Endodermal cell (in vitro differentiated cells): ENCODE results near the gene DERL3. TPM values are rescaled to one million over a fixed set of nuclear protein-coding genes. Genes with fewer than 3 reads are reported as not detected.

Source experiments
- DNase-seq: peaks from one replicate; pipeline ENCODE4 v3.0.0-alpha.2; 2017
- H3K27ac ChIP-seq: 2 replicates; pipeline ENCODE4 v1.5.1; 2013; ENCODE audit warnings: mild to moderate bottlenecking, low read depth, low read length, moderate library complexity
- H3K27me3 ChIP-seq: 2 replicates; pipeline ENCODE4 v1.6.1; 2013; ENCODE audit warnings: mild to moderate bottlenecking, low read length, moderate library complexity; ENCODE audit not compliant: insufficient read depth, control insufficient read depth, poor library complexity, severe bottlenecking
- H3K36me3 ChIP-seq: 2 replicates; pipeline ENCODE4 v1.7.0; 2013; ENCODE audit warnings: mild to moderate bottlenecking, low read length, moderate library complexity; ENCODE audit not compliant: control insufficient read depth, insufficient read depth
- H3K4me1 ChIP-seq: one replicate; pipeline ENCODE4 v1.7.0; 2013; ENCODE audit warnings: low read length; ENCODE audit not compliant: control insufficient read depth, insufficient read depth
- H3K4me3 ChIP-seq: 2 replicates; pipeline ENCODE4 v1.5.1; 2013; ENCODE audit warnings: mild to moderate bottlenecking, low read length, moderate library complexity
- H3K9ac ChIP-seq: 2 replicates; pipeline ENCODE4 v1.6.1; 2013; ENCODE audit warnings: mild to moderate bottlenecking, low read length, moderate library complexity; ENCODE audit not compliant: poor library complexity, severe bottlenecking; ENCODE audit errors: extremely low read depth
- H3K9me3 ChIP-seq: 2 replicates; pipeline ENCODE4 v1.6.1; 2013; ENCODE audit warnings: mild to moderate bottlenecking, low read length, moderate library complexity; ENCODE audit not compliant: control insufficient read depth
- H3K27ac Mint-ChIP-seq: 2 replicates; pipeline ENCODE4 v1.8.0; 2020; ENCODE audit warnings: mixed read lengths
- H3K27me3 Mint-ChIP-seq: 2 replicates; pipeline ENCODE4 v1.8.0; 2021; ENCODE audit warnings: mild to moderate bottlenecking, mixed read lengths; ENCODE audit not compliant: insufficient read depth
- H3K36me3 Mint-ChIP-seq: 2 replicates; pipeline ENCODE4 v1.8.0; 2020; ENCODE audit warnings: low read depth, mixed read lengths
- H3K4me1 Mint-ChIP-seq: 2 replicates; pipeline ENCODE4 v1.8.0; 2020; ENCODE audit warnings: mixed read lengths
- H3K4me3 Mint-ChIP-seq: 2 replicates; pipeline ENCODE4 v1.8.0; 2020; ENCODE audit warnings: mild to moderate bottlenecking, moderate library complexity, mixed read lengths
- H3K9me3 Mint-ChIP-seq: 2 replicates; pipeline ENCODE4 v1.8.0; 2020; ENCODE audit warnings: mild to moderate bottlenecking, mixed read lengths
- CTCF ChIP-seq: fragments of 200-600 bp; sonication (generic); conservative IDR thresholded peaks from 2 replicates; pipeline ENCODE4 v1.5.0; 2021; ENCODE audit warnings: antibody characterized with exemption, mild to moderate bottlenecking
- WGBS, 2 experiments: methylation state at CpG; one replicate each; pipeline versions ENCODE4 v1.1.5 to v1.1.7; 2013; ENCODE audit warnings: missing lambda C conversion rate in 2 of 2, mixed read lengths in 1 of 2; ENCODE audit not compliant: insufficient coverage in 1 of 2, insufficient read length in 1 of 2; 5-methylcytosine and 5-hydroxymethylcytosine counted together
- total RNA-seq, 2 donors: library from RNA; stranded (reverse); fragmentation: NEBNext Ultra II Directional in 1 of 2; extraction: Animal tissue kit (Norgen Biotek cat#: 25700) in 1 of 2; gene quantifications; 2 replicates in 1 of 2; 3 replicates in 1 of 2; pipeline ENCODE4 v1.2.1, GENCODE V29; 2021

DERL3 gene
- total RNA-seq, 2 donors from 2014 or later = 6.3 to 7.6 TPM

GRCh38 chr22:23800297-23801237, 38.2 kb downstream of the DERL3 start:
- peaks cover 20% of the 10 kb centered on the region for H3K4me1 Mint-ChIP-seq
- TF ChIP-seq CTCF = no peak
- no peaks in the 10 kb centered on the region for H3K27me3 Mint-ChIP-seq
- no peak overlapping the region for H3K27ac ChIP-seq
- no peaks in the 10 kb centered on the region for H3K4me1 ChIP-seq
- peak; percentile 25 for DNase-seq
- H3K9me3 Mint-ChIP-seq = no peaks in the 10 kb centered on the region
- no peak overlapping the region for H3K4me3 Mint-ChIP-seq
- WGBS, 2 experiments = 91 to 95% methylated on average over 17 to 18 of the region's 18 CpGs
- H3K36me3 Mint-ChIP-seq = peaks cover 84% of the 10 kb centered on the region
- no peaks in the 10 kb centered on the region for H3K9me3 ChIP-seq
- H3K4me3 ChIP-seq = no peak overlapping the region
- no peak overlapping the region for H3K9ac ChIP-seq
- peak overlapping the region; percentile 27 for H3K27ac Mint-ChIP-seq
- H3K36me3 ChIP-seq = peaks cover 76% of the 10 kb centered on the region
- H3K27me3 ChIP-seq = no peaks in the 10 kb centered on the region

GRCh38 chr22:23796461-23796860, 42.3 kb downstream of the DERL3 start:
- Histone ChIP-seq H3K9me3 (no peaks in the 10 kb centered on the region), H3K36me3 (peaks cover 79% of the 10 kb centered on the region), H3K27ac (no peak overlapping the region), H3K4me3 (no peak overlapping the region), H3K27me3 (no peaks in the 10 kb centered on the region), H3K9ac (no peak overlapping the region), H3K4me1 (peaks cover 6% of the 10 kb centered on the region)
- H3K4me1 Mint-ChIP-seq = peaks cover 10% of the 10 kb centered on the region
- peaks cover 81% of the 10 kb centered on the region for H3K36me3 Mint-ChIP-seq
- no peaks in the 10 kb centered on the region for H3K27me3 Mint-ChIP-seq
- no peak for TF ChIP-seq CTCF
- no peak for DNase-seq
- H3K4me3 Mint-ChIP-seq = no peak overlapping the region
- no peaks in the 10 kb centered on the region for H3K9me3 Mint-ChIP-seq
- no peak overlapping the region for H3K27ac Mint-ChIP-seq
- WGBS, 2 experiments = 92 to 100% methylated on average over 3 to 5 of the region's 5 CpGs

GRCh38 chr22:23793326-23793725, 45.5 kb downstream of the DERL3 start:
- Mint-ChIP-seq H3K4me1 (peaks cover 26% of the 10 kb centered on the region), H3K27me3 (no peaks in the 10 kb centered on the region), H3K4me3 (no peak overlapping the region), H3K36me3 (peaks cover 60% of the 10 kb centered on the region), H3K9me3 (no peaks in the 10 kb centered on the region), H3K27ac (peak overlapping the region; percentile 37)
- peak; percentile 57 for DNase-seq
- Histone ChIP-seq H3K27ac (no peak overlapping the region), H3K9ac (no peak overlapping the region), H3K27me3 (no peaks in the 10 kb centered on the region), H3K4me1 (peaks cover 14% of the 10 kb centered on the region), H3K9me3 (no peaks in the 10 kb centered on the region), H3K36me3 (peaks cover 63% of the 10 kb centered on the region), H3K4me3 (no peak overlapping the region)
- WGBS, 2 experiments = 94 to 95% methylated on average over 7 to 8 of the region's 8 CpGs
- TF ChIP-seq CTCF = peak; percentile 37
